Measurements from ENCODE around the gene KLHL40. TPM values are rescaled to one million over a fixed set of nuclear protein-coding genes. Genes with fewer than 3 reads are reported as not detected.

Gene KLHL40
- total and polyA plus RNA-seq, 9 of the 15 experiments (the other 6 are each of a cell fraction or from before 2014, with no cell fraction given) = not detected

- TF ChIP-seq ZBTB11 (CRISPR knock-in tag; IDR thresholded peaks at IDR 0.05) (peak in 1 of 3 experiments; percentile 65; a peak in 2 of 6 replicates), CBX8 (IDR thresholded peaks at IDR 0.05; ENCODE audit: borderline replicate concordance, extremely low read depth, low read depth, low read length, poor library complexity, severe bottlenecking) (no peak), TEAD4 (IDR thresholded peaks at IDR 0.05; ENCODE audit: low read length) (no peak), TEAD4 (CRISPR knock-in tag; IDR thresholded peaks at IDR 0.05; ENCODE audit: borderline replicate concordance) (peak; percentile 58; the same call in 1 of the 2 replicates), JUN (IDR thresholded peaks at IDR 0.05; ENCODE audit: borderline replicate concordance, low read depth, low read length) (no peak), JUN (CRISPR knock-in tag; IDR thresholded peaks at IDR 0.05; ENCODE audit: borderline replicate concordance) (peak; percentile 44; the same call in 1 of the 2 replicates), ELF1 (tag; IDR thresholded peaks at IDR 0.05) (0 out of 2 replicates have a peak, but pooled peaks have one; percentile 54), HMGN3 (IDR thresholded peaks at IDR 0.05; ENCODE audit: borderline replicate concordance, extremely low read depth, insufficient read length, low read depth, low read length) (peak; percentile 16), NFE2 (IDR thresholded peaks at IDR 0.05; ENCODE audit: low read depth) (no peak), FOXP4 (CRISPR knock-in tag; IDR thresholded peaks at IDR 0.05; ENCODE audit: borderline replicate concordance) (0 out of 2 replicates have a peak, but pooled peaks have one; percentile 30), TEAD1 (CRISPR knock-in tag; IDR thresholded peaks at IDR 0.05) (0 out of 4 replicates have a peak, but pooled peaks of 1 of the 2 experiments have one; percentile 14), GABPB1 (CRISPR knock-in tag; IDR thresholded peaks at IDR 0.05) (peak; percentile 43; the same call in 1 of the 2 replicates), SP2 (IDR thresholded peaks at IDR 0.05; ENCODE audit: extremely low read depth, low read depth, low read length, poor library complexity, severe bottlenecking) (peak; percentile 2)
Observed at GRCh38 chr3:42653560-42654330, 31.6 kb upstream of the KLHL40 start, which contains the start of gene ZBTB47 (continued).
